Prostate gland (tissue), 2 donors: ENCODE measurements around the gene SRP68.

Source experiments
- CTCF ChIP-seq, 4 experiments: fragments of 200-600 bp in 2 of 4; fragments of 450-650 bp in 2 of 4; sonication (generic) in 2 of 4; IDR thresholded peaks; 1 replicate in 3 of 4; 2 replicates in 1 of 4; pipeline ENCODE4 v1.5.1; 2016 to 2019; ENCODE audit warnings: antibody characterized with exemption in 4 of 4, mild to moderate bottlenecking in 2 of 4, moderate library complexity in 2 of 4
- POLR2A ChIP-seq: fragments of 450-650 bp; IDR thresholded peaks from one replicate; pipeline ENCODE4 v1.6.1; 2016; ENCODE audit warnings: antibody characterized with exemption, mild to moderate bottlenecking
- POLR2AphosphoS5 ChIP-seq: sonication (generic); formaldehyde crosslinking; IDR thresholded peaks from one replicate; pipeline ENCODE4 v1.6.1; 2017; ENCODE audit warnings: antibody characterized with exemption

GRCh38 chr17:76097716-76098295, 25.5 kb upstream of the SRP68 start:
- TF ChIP-seq CTCF (IDR thresholded peaks at IDR 0.05) (no peak), POLR2A (no peak), POLR2AphosphoS5 (no peak)
